Skeletal muscle satellite cell (primary cell): ENCODE results near the gene ZNF260.
A peak's percentile ranks its signal among the peaks of the same experiment; 100 is the strongest.
"Not testable (repeated sequence)": the region's sequence is repeated elsewhere in the genome, so short reads cannot be mapped to it uniquely, and the experiment has no call there.

Source experiments
- H3K27me3 ChIP-seq: 2 replicates; pipeline ENCODE4 v1.7.0; 2013; ENCODE audit warnings: low read length; ENCODE audit not compliant: control insufficient read depth, insufficient read depth
- H3K36me3 ChIP-seq: 2 replicates; pipeline ENCODE4 v1.7.0; 2013; ENCODE audit warnings: mild to moderate bottlenecking, control low read depth, low read length; ENCODE audit not compliant: insufficient read depth
- H3K4me1 ChIP-seq: 2 replicates; pipeline ENCODE4 v1.7.0; 2013; ENCODE audit warnings: low read length; ENCODE audit not compliant: control insufficient read depth, insufficient read depth
- H3K4me2 ChIP-seq: 2 replicates; pipeline ENCODE4 v1.7.0; 2013; ENCODE audit warnings: mild to moderate bottlenecking, low read length
- H3K4me3 ChIP-seq: 2 replicates; pipeline ENCODE4 v1.7.0; 2013; ENCODE audit warnings: low read length
- H3K9ac ChIP-seq: 2 replicates; pipeline ENCODE4 v1.7.0; 2013; ENCODE audit warnings: mild to moderate bottlenecking, low read depth, low read length, moderate library complexity
- H3K9me3 ChIP-seq: replicated peaks from 2 replicates; pipeline ENCODE4 v1.7.0; 2013; ENCODE audit warnings: mild to moderate bottlenecking, control low read depth, low read length

Gene ZNF260

GRCh38 chr19:36527341-36527740 is 730 bp downstream of the ZNF260 start:
- H3K4me3 ChIP-seq: peak overlapping the region; percentile 88
- H3K9me3 ChIP-seq: peaks cover 6% of the 10 kb centered on the region
- H3K27me3 ChIP-seq: no peaks in the 10 kb centered on the region
- H3K4me2 ChIP-seq: peak overlapping the region; percentile 90
- H3K9ac ChIP-seq: peak overlapping the region; percentile 93
- H3K4me1 ChIP-seq: peaks cover 5% of the 10 kb centered on the region
- peaks cover 19% of the 10 kb centered on the region for H3K36me3 ChIP-seq

GRCh38 chr19:36526581-36526980 is 1.5 kb downstream of the ZNF260 start:
- no peaks in the 10 kb centered on the region for H3K27me3 ChIP-seq
- peaks cover 22% of the 10 kb centered on the region for H3K36me3 ChIP-seq
- peak overlapping the region; percentile 93 for H3K9ac ChIP-seq
- peak overlapping the region; percentile 88 for H3K4me3 ChIP-seq
- H3K4me2 ChIP-seq: peak overlapping the region; percentile 90
- peaks cover 6% of the 10 kb centered on the region for H3K9me3 ChIP-seq
- H3K4me1 ChIP-seq: peaks cover 5% of the 10 kb centered on the region

- Histone ChIP-seq H3K27me3 (no peaks in the 10 kb centered on the region), H3K4me3 (no peak overlapping the region), H3K9me3 (peaks cover 6% of the 10 kb centered on the region), H3K4me1 (peaks cover 5% of the 10 kb centered on the region), H3K9ac (no peak overlapping the region), H3K4me2 (no peak overlapping the region), H3K36me3 (peaks cover 35% of the 10 kb centered on the region)
Measured at GRCh38 chr19:36524617-36525016, 3.5 kb downstream of the ZNF260 start.

- Histone ChIP-seq H3K9me3 (peaks cover 56% of the 10 kb centered on the region), H3K4me3 (no peak overlapping the region), H3K27me3 (no peaks in the 10 kb centered on the region), H3K4me2 (no peak overlapping the region), H3K4me1 (no peaks in the 10 kb centered on the region), H3K9ac (no peak overlapping the region), H3K36me3 (peaks cover 63% of the 10 kb centered on the region)
Measured at GRCh38 chr19:36514012-36514612, 14.0 kb downstream of the ZNF260 start.

- Histone ChIP-seq H3K27me3 (no peaks in the 10 kb centered on the region), H3K4me3 (no peak overlapping the region), H3K9me3 (peaks cover 19% of the 10 kb centered on the region), H3K4me2 (no peak overlapping the region), H3K9ac (no peak overlapping the region), H3K36me3 (peaks cover 8% of the 10 kb centered on the region), H3K4me1 (no peaks in the 10 kb centered on the region)
Measured at GRCh38 chr19:36508325-36508724, 19.7 kb downstream of the ZNF260 start.

- no peak overlapping the region for H3K4me2 ChIP-seq
- H3K9ac ChIP-seq: no peak overlapping the region
- H3K9me3 ChIP-seq: peaks cover 22% of the 10 kb centered on the region
- H3K4me1 ChIP-seq: no peaks in the 10 kb centered on the region
- no peak overlapping the region for H3K4me3 ChIP-seq
- no peaks in the 10 kb centered on the region for H3K36me3 ChIP-seq
- no peaks in the 10 kb centered on the region for H3K27me3 ChIP-seq
Measured at GRCh38 chr19:36501973-36502372, 26.1 kb downstream of the ZNF260 start.

- Histone ChIP-seq H3K36me3 (no peaks in the 10 kb centered on the region), H3K9ac (no peak overlapping the region), H3K4me1 (no peaks in the 10 kb centered on the region), H3K27me3 (no peaks in the 10 kb centered on the region), H3K4me2 (no peak overlapping the region), H3K4me3 (no peak overlapping the region), H3K9me3 (peaks cover 20% of the 10 kb centered on the region)
Measured at GRCh38 chr19:36497001-36497400, 31.1 kb downstream of the ZNF260 start.

- H3K27me3 ChIP-seq, H3K4me2 ChIP-seq, H3K4me1 ChIP-seq, H3K9ac ChIP-seq, H3K4me3 ChIP-seq, H3K36me3 ChIP-seq: not testable (repeated sequence)
- H3K9me3 ChIP-seq: peaks cover 11% of the 10 kb centered on the region
Measured at GRCh38 chr19:36492689-36493453, 35.2 kb downstream of the ZNF260 start.

- H3K9ac ChIP-seq, H3K4me1 ChIP-seq, H3K36me3 ChIP-seq, H3K27me3 ChIP-seq, H3K4me2 ChIP-seq, H3K4me3 ChIP-seq, H3K9me3 ChIP-seq: not testable (repeated sequence)
Measured at GRCh38 chr19:36490846-36491245, 37.2 kb downstream of the ZNF260 start.

- H3K9ac ChIP-seq: peak overlapping the region; percentile 86
- peak overlapping the region; percentile 92 for H3K4me2 ChIP-seq
- peaks cover 4% of the 10 kb centered on the region for H3K4me1 ChIP-seq
- no peaks in the 10 kb centered on the region for H3K27me3 ChIP-seq
- H3K9me3 ChIP-seq: no peaks in the 10 kb centered on the region
- no peaks in the 10 kb centered on the region for H3K36me3 ChIP-seq
- peak overlapping the region; percentile 76 for H3K4me3 ChIP-seq
Measured at GRCh38 chr19:36489920-36490415, 38.1 kb downstream of the ZNF260 start.

GRCh38 chr19:36489118-36489919 is 38.8 kb downstream of the ZNF260 start, which contains the start of gene ZNF566:
TSS of gene ZNF566 (minus strand) at chr19:36489561. CDS start at chr19:36476557, 13,004 bp downstream.
- Histone ChIP-seq H3K4me2 (peak within 1 kb of the TSS; percentile 92), H3K27me3 (no peaks in the 10 kb centered on the region), H3K4me1 (peaks cover 4% of the 10 kb centered on the region), H3K9ac (peak within 1 kb of the TSS; percentile 86), H3K9me3 (no peaks in the 10 kb centered on the region), H3K4me3 (peak within 1 kb of the TSS; percentile 76), H3K36me3 (no peaks in the 10 kb centered on the region)
